ENCODE data around the gene REN. TPM values are rescaled to one million over a fixed set of nuclear protein-coding genes. Genes with fewer than 3 reads are reported as not detected.

REN gene
- total and polyA plus RNA-seq, 2 donors (not counting 3 experiments of a cell fraction or from before 2014, with no cell fraction given): 0.11 TPM; not detected in 1

DNA sequence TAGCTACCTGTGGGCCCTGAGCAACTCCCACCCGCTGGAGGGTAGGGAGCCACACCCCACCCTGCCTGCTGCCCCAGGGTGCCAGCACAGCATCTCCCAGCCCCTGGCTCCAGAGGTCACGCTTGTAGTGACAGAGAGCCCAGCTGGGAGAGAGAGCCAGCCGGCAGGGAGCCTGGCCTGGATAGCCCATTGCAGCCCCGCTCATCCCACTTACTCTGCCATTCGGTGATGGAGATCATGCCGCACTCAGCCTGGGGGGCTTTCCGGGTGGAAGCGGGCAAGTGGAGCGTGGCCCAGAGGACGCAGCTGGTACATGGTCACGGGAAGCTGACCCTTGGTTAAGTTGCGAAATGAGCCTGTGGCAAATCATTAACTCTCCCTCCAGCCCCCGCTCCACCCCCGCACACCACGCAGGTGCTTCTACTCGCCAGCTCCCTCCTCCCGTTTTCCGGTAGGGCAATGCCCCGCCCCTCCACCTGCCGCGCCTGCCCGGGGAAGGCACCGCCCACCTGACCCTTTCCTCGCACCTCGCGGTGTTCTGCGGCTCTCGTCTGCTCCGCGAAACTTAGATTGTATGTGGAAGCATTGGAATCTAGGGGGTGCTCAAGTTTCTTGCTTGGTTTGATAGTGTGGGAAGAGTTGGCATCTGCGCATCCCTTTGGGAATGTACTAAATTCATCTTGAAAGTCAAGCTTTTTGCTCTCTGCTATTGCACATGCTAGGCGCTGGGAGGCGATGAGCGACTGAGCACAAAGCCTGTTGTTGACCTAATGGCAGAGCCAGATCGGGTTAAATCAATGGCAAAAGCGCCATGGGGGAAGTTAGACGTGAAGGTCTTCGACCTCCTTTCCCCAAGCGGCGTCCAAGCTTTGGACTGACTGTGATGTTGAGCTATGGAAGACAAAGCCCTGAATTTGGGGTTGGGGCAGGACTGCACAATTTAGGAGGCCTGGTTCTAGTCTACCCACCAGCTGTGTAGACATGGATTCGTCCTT is 47.8 kb upstream of the REN start, which contains the start of gene GOLT1A:
TSS of gene GOLT1A (minus strand) at position 321 of the 995 bp plus-strand sequence. CDS start at position 239, 82 bp downstream.
- Histone ChIP-seq H3K36me3 (ENCODE audit: control insufficient read depth in 2 of 2, extremely low read depth in 1 of 2, insufficient read depth in 2 of 2, low read length in 2 of 2) (no peaks in the 10 kb centered on the region), H3K9ac (replicated peaks; ENCODE audit: extremely low read depth, insufficient read depth, low read length) (no peak within 1 kb of the TSS), H3K9me1 (replicated peaks; ENCODE audit: control insufficient read depth, extremely low read depth, insufficient read depth, low read length) (no peaks in the 10 kb centered on the region), H3K9me3 (replicated peaks; ENCODE audit: control insufficient read depth, insufficient read depth, low read length) (no peaks in the 10 kb centered on the region), H3K4me1 (ENCODE audit: control insufficient read depth, extremely low read depth, insufficient read depth, low read length) (no peaks in the 10 kb centered on the region), H3K27ac (ENCODE audit: insufficient read depth, low read depth, low read length) (no peak within 1 kb of the TSS), H4K20me1 (replicated peaks; ENCODE audit: control insufficient read depth, extremely low read depth, insufficient read depth, low read length) (no peaks in the 10 kb centered on the region), H2AFZ (ENCODE audit: low read depth, low read length) (peak within 1 kb of the TSS; percentile 12), H3K27me3 (ENCODE audit: control insufficient read depth in 2 of 2, insufficient read depth in 2 of 2, low read length in 2 of 2) (no peaks in the 10 kb centered on the region), H3K79me2 (ENCODE audit: control insufficient read depth, insufficient read depth, low read length) (no peaks in the 10 kb centered on the region), H3K4me3 (replicated peaks in 1 of 3; ENCODE audit: insufficient read depth in 1 of 3, low read depth in 1 of 3, low read length in 3 of 3) (no peak within 1 kb of the TSS), H3K4me2 (ENCODE audit: insufficient read depth, low read length) (peak within 1 kb of the TSS; percentile 7)
- DNase-seq (ENCODE audit: low read depth, low spot score): peak; percentile 75
- TF ChIP-seq, protein P1, sequence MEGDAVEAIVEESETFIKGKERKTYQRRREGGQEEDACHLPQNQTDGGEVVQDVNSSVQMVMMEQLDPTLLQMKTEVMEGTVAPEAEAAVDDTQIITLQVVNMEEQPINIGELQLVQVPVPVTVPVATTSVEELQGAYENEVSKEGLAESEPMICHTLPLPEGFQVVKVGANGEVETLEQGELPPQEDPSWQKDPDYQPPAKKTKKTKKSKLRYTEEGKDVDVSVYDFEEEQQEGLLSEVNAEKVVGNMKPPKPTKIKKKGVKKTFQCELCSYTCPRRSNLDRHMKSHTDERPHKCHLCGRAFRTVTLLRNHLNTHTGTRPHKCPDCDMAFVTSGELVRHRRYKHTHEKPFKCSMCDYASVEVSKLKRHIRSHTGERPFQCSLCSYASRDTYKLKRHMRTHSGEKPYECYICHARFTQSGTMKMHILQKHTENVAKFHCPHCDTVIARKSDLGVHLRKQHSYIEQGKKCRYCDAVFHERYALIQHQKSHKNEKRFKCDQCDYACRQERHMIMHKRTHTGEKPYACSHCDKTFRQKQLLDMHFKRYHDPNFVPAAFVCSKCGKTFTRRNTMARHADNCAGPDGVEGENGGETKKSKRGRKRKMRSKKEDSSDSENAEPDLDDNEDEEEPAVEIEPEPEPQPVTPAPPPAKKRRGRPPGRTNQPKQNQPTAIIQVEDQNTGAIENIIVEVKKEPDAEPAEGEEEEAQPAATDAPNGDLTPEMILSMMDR (IDR thresholded peaks at IDR 0.05; ENCODE audit: extremely low read depth in 1 of 2, insufficient read depth in 1 of 2, low read depth in 1 of 2, low read length in 2 of 2): peak; percentile 75
- no peak for TF ChIP-seq POLR2AphosphoS5 (IDR thresholded peaks at IDR 0.05; ENCODE audit: insufficient read depth, low read depth, low read length)
- TF ChIP-seq POLR2A (IDR thresholded peaks at IDR 0.05; ENCODE audit: low read depth, low read length): no peak
- no peak for TF ChIP-seq FOS (IDR thresholded peaks at IDR 0.05; ENCODE audit: borderline replicate concordance, insufficient read depth, low read length)
- TF ChIP-seq GATA2 (IDR thresholded peaks at IDR 0.05; ENCODE audit: insufficient read depth, insufficient read length, low read depth, low read length): no peak
- peak; percentile 96 for FAIRE-seq
- POLR2A ChIA-PET: no interaction called here
- intact Hi-C loops (cut with micrococcal nuclease): loop anchor here (1.0 to 5.0 kb wide), 4 partner anchors 45 to 288 kb away; no protein-coding TSS in a partner anchor
- no TSS peak for BruUV-seq (replicated peaks)
- CTCF ChIA-PET: interaction anchor here (0.7 to 6.3 kb wide), 52 partner anchors 8 to 593 kb away, joined by 3 to 176 read pairs (median 5); partner anchors contain the start of genes ETNK2, PLEKHA6 and REN
- dilution Hi-C loops (cut with MboI; ENCODE audit: extremely low pct_ligation_motif_present, low sequenced_read_pairs): no loop called here

All from endothelial cell of umbilical vein (primary cell).